GM21576 (cell line): ENCODE results near the gene ISG20L2.

ENCODE experiments used
- ATAC-seq: cut with Tn5 transposase; IDR thresholded peaks from one replicate; pipeline ENCODE4 v1.9.1; 2021; ENCODE audit warnings: mild to moderate bottlenecking, moderate library complexity; ENCODE audit not compliant: unreplicated experiment

The ISG20L2 gene

DNA sequence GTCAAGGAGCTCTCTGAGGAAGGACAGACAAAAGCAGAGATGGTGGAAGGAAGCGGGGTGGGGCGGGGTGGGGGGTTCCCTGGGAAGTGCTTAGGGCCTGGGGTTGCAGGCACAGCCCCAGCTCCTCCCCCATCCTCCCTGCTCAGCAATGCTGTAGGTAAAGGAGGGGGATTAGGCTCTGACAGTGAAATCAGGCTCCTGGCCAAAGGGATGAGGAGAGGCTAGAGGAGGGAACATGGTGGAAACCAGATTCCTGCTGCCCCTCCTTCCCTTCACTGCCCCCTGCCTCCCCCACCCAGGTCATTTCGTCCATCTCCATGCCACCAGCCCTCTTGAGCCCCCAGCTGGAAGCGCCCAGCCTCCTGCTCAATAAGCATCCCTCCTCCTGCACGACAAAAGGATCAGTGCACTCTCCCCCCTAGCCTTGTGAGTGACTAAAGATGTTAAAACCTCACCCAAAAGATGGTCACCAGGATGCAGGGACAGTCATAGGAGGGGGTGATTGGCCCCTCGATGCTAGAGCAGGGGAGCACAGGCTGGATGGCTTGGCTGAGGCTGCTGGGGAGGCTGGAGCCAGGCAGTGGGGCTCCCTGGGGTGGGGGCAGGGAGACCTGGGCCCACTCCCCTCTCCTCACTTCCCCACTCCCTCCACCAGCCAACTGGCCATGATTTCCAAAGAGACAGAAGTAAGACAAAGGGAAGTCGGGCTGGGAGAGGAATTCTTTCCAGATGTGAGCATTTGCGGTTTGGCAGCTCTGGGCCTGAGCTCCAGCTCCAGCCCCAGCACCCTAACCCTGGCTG is 20.9 kb downstream of the ISG20L2 start:
- ATAC-seq: no peak

- ATAC-seq: no peak
Observed at GRCh38 chr1:156706657-156707416, 21.7 kb downstream of the ISG20L2 start.

GRCh38 chr1:156705918-156706656 is 22.5 kb downstream of the ISG20L2 start:
- no peak for ATAC-seq

- ATAC-seq: no peak
Observed at GRCh38 chr1:156705321-156705917, 23.1 kb downstream of the ISG20L2 start, which contains the start of gene CRABP2. TSS of gene CRABP2 (minus strand) at chr1:156705583. CDS start at chr1:156705446, 137 bp downstream.

DNA sequence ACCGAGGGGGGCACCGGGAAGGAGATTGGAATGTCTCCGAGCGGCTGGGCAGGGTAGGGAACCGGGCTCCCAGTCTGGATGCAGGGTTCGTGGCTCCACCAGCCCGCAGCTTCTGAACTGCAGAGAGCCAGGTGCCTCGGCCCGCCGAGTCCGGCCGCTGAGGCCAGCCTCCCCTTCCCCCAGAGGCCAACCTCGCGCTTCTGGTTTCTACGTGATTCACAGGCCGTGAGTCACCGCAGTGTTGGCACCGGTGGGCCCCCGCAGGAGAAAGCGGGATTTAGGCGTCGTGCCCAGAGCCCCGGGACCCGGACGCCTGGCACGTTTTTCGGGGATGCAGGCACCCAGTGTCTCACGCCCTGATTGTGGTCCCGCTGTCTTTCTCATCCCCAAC is 23.6 kb downstream of the ISG20L2 start:
- no peak for ATAC-seq

DNA sequence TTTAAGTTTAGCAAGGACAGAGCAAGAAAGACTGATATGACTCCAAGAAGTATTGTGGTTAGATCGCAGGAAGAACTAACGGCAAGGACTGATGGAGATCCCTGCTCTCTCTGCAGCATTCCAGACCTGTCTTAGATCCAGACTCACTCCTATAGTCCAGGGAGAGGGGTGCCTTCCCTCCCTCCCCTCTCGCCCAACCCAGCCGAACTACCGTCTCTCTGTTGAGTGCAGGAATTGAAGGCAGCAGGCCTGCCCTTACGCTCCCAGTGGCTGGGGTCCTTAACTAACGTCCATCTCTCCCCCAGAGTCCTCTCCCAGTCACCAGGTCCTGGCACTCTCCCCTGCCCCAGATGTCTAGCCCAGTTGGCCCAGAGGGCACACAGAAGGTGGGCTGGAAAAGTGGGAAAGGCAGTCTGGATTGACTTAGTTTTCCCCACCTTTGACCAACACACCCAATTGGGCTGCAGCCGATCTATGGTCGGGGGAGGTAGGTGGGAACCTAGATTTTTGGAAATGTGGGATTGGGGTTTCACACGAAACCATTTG is 24.3 kb downstream of the ISG20L2 start:
- no peak for ATAC-seq

- ATAC-seq: no peak
Observed at GRCh38 chr1:156703741-156704140, 24.8 kb downstream of the ISG20L2 start.

GRCh38 chr1:156703336-156703735 is 25.2 kb downstream of the ISG20L2 start:
- ATAC-seq: no peak

- ATAC-seq: no peak
Observed at GRCh38 chr1:156700736-156701531, 27.6 kb downstream of the ISG20L2 start.

- ATAC-seq: no peak
Observed at GRCh38 chr1:156698995-156699394, 29.6 kb downstream of the ISG20L2 start.

- ATAC-seq: no peak
Observed at GRCh38 chr1:156697481-156697880, 31.1 kb downstream of the ISG20L2 start.

DNA sequence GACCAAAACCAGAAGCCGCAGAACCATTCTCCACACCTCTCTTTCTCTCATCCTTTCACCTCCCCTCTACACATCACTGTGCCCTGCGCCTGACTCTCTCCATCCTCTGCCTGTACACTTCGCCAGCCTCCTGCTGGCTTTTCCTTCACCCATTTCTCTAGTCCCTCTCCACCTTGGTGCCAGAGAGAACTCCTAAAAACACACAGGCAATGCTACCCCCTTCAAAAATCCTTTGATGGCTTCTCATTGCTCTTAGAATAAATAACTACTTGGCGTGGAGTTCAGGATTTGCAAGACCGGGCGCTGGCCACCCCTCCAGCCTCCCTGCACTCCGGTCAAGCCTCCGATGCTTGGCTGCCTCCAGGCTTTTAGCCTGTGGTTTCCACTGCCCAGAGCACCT is 31.8 kb downstream of the ISG20L2 start:
- no peak for ATAC-seq

DNA sequence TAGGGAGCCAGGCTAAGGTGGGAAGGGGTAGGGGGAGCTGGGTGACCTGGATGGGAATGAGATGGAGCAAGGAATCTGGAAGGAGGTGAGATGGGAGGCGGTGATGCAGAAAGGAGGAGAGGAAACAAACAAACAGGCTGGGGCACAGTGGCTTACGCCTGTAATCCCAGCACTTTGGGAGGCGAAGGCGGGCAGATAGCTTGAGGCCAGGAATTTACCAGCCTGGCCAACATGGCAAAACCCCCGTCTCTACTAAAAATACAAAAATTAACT is 33.9 kb downstream of the ISG20L2 start:
- ATAC-seq: no peak

GRCh38 chr1:156693848-156694689 is 34.5 kb downstream of the ISG20L2 start:
- ATAC-seq: no peak

GRCh38 chr1:156692925-156693847 is 35.4 kb downstream of the ISG20L2 start:
- no peak for ATAC-seq

DNA sequence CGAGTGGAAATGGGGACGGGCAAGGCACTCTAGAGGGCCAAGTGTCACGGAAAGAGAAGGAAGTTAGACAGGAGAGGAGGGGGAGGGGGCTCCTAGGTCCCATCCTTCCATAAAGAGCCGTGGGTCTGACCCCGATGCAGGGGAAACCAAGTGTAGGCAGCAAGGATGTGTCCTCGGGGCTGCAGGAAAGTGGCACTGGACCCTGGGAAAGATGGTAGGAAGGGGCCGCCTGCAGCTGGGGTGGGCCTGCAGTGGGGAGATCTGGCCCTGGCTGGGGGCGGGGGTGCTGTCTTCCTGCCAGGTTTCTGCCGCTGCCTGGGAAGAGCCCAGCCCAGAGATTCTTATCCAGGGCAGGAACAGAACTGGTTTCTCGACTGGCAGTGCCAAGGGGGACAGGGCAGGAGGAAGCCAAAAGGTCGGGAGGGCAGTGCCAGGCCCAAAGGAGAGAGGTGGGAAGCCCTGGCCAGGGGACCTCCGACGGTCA is 36.1 kb downstream of the ISG20L2 start:
- ATAC-seq: no peak

DNA sequence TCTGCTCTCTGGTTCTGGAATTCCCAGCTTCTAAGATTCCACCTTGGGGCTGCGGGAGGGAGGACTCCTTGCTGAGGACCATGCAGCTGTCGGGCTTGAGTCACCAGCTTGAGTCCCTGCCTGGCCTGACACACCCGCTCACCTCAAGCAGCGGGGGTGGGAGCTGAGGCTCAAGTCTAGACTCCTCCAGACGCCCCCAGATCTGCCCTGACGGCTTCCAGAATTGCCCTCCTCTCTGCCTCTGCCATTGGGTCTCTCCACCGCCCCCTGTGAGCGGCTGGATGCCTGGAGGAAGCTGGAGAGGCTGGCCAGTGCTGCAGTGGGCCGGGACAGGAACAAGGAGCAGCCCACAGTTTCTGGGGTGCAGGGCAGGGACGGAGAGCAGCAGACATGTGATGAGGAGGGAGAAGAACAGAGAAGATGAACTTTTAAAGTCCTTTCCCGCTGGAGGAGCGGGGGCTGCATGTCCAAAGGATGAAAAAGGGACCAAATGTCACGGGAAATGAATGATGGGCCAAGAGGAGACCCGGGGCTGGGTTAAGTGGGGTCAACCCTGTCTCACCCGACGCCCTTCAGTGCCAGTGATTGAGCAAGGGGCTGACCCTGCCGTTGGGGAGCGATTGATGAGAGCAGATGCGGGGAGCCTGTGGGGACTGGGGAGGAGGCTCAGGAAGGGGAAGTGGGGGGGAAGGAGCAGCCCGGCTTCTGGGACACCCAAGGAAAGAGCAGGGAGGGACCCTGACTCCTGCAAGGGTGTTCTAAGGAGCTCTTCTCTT is 36.7 kb downstream of the ISG20L2 start:
- no peak for ATAC-seq
